HG02678 (cell line): Measurements from ENCODE around the gene BRPF1.

ENCODE experiments used
- ATAC-seq: cut with Tn5 transposase; IDR thresholded peaks from one replicate; pipeline ENCODE4 v1.9.1; 2021; ENCODE audit warnings: mild to moderate bottlenecking, moderate library complexity; ENCODE audit not compliant: unreplicated experiment

BRPF1 gene

GRCh38 chr3:9701006-9701405, 30.5 kb upstream of the BRPF1 start:
- no peak for ATAC-seq

GRCh38 chr3:9701711-9702110, 29.8 kb upstream of the BRPF1 start:
- ATAC-seq: no peak

- ATAC-seq: no peak
Measured at GRCh38 chr3:9703240-9703639, 28.3 kb upstream of the BRPF1 start.

- no peak for ATAC-seq
Measured at GRCh38 chr3:9703736-9704346, 27.7 kb upstream of the BRPF1 start, which contains the start of gene CPNE9. TSS of gene CPNE9 (plus strand) at chr3:9703833. CDS start at chr3:9703997, 164 bp downstream.

- ATAC-seq: no peak
Measured at GRCh38 chr3:9704347-9705322, 26.9 kb upstream of the BRPF1 start.

- ATAC-seq: no peak
Measured at GRCh38 chr3:9710174-9710739, 21.3 kb upstream of the BRPF1 start.

GRCh38 chr3:9712415-9712814, 19.1 kb upstream of the BRPF1 start:
- ATAC-seq: no peak

GRCh38 chr3:9713142-9713541, 18.4 kb upstream of the BRPF1 start:
- ATAC-seq: no peak

GRCh38 chr3:9715136-9715535, 16.4 kb upstream of the BRPF1 start:
- ATAC-seq: no peak

GRCh38 chr3:9715764-9716437, 15.6 kb upstream of the BRPF1 start:
- ATAC-seq: no peak

- ATAC-seq: no peak
Measured at GRCh38 chr3:9716801-9717555, 14.6 kb upstream of the BRPF1 start.

- ATAC-seq: no peak
Measured at GRCh38 chr3:9717563-9717962, 14.0 kb upstream of the BRPF1 start.

- ATAC-seq: no peak
Measured at GRCh38 chr3:9718118-9718517, 13.4 kb upstream of the BRPF1 start.

GRCh38 chr3:9721015-9721699, 10.4 kb upstream of the BRPF1 start:
- ATAC-seq: no peak

GRCh38 chr3:9721700-9722060, 9.9 kb upstream of the BRPF1 start:
- ATAC-seq: no peak

- no peak for ATAC-seq
Measured at GRCh38 chr3:9725775-9726515, 5.6 kb upstream of the BRPF1 start.

- ATAC-seq: no peak
Measured at GRCh38 chr3:9727041-9727595, 4.4 kb upstream of the BRPF1 start.

GRCh38 chr3:9727743-9728142, 3.8 kb upstream of the BRPF1 start:
- ATAC-seq: no peak

- ATAC-seq: no peak
Measured at GRCh38 chr3:9729419-9729818, 2.1 kb upstream of the BRPF1 start.
